ENCODE results near the gene MAGI1.
A peak's percentile ranks its signal among the peaks of the same experiment; 100 is the strongest.

The MAGI1 gene

GRCh38 chr3:65713016-65713415, 325.7 kb downstream of the MAGI1 start:
- H3K4me3 ChIP-seq (ENCODE audit: low read depth, low read length), result no peak overlapping the region
- peak; percentile 85 for DNase-seq (ENCODE audit: low read depth)
- TF ChIP-seq CTCF (conservative IDR thresholded peaks at IDR 0.05; ENCODE audit: low read depth, low read length), result no peak

GRCh38 chr3:65712140-65712539, 326.6 kb downstream of the MAGI1 start:
- DNase-seq (ENCODE audit: low read depth), result no peak
- H3K4me3 ChIP-seq (ENCODE audit: low read depth, low read length), result no peak overlapping the region
- no peak for TF ChIP-seq CTCF (conservative IDR thresholded peaks at IDR 0.05; ENCODE audit: low read depth, low read length)

- no peak for TF ChIP-seq CTCF (conservative IDR thresholded peaks at IDR 0.05; ENCODE audit: low read depth, low read length)
- no peak overlapping the region for H3K4me3 ChIP-seq (ENCODE audit: low read depth, low read length)
- no peak for DNase-seq (ENCODE audit: low read depth)
Observed at GRCh38 chr3:65706776-65707568, 331.7 kb downstream of the MAGI1 start.

GRCh38 chr3:65706301-65706700, 332.4 kb downstream of the MAGI1 start:
- no peak for DNase-seq (ENCODE audit: low read depth)
- no peak overlapping the region for H3K4me3 ChIP-seq (ENCODE audit: low read depth, low read length)
- no peak for TF ChIP-seq CTCF (conservative IDR thresholded peaks at IDR 0.05; ENCODE audit: low read depth, low read length)

GRCh38 chr3:65703820-65704219, 334.9 kb downstream of the MAGI1 start:
- no peak for DNase-seq (ENCODE audit: low read depth)
- H3K4me3 ChIP-seq (ENCODE audit: low read depth, low read length), result no peak overlapping the region
- no peak for TF ChIP-seq CTCF (conservative IDR thresholded peaks at IDR 0.05; ENCODE audit: low read depth, low read length)

- H3K4me3 ChIP-seq (ENCODE audit: low read depth, low read length), result no peak overlapping the region
- TF ChIP-seq CTCF (conservative IDR thresholded peaks at IDR 0.05; ENCODE audit: low read depth, low read length), result no peak
- no peak for DNase-seq (ENCODE audit: low read depth)
Observed at GRCh38 chr3:65703026-65703425, 335.7 kb downstream of the MAGI1 start.

GRCh38 chr3:65702202-65702601, 336.5 kb downstream of the MAGI1 start:
- TF ChIP-seq CTCF (conservative IDR thresholded peaks at IDR 0.05; ENCODE audit: low read depth, low read length), result no peak
- DNase-seq (ENCODE audit: low read depth), result no peak

More at GRCh38 chr3:65702202-65702601, 336.5 kb downstream of the MAGI1 start:
- H3K4me3 ChIP-seq (ENCODE audit: low read depth, low read length), result no peak overlapping the region

Data from choroid plexus epithelial cell (primary cell).